DMS53 (cell line): Measurements from ENCODE around the gene TMEM52B.
A peak's percentile ranks its signal among the peaks of the same experiment; 100 is the strongest.

Experiments used
- DNase-seq: peaks from one replicate; lab custom pipeline; 2025; lab: John Stamatoyannopoulos, UW

TMEM52B gene

GRCh38 chr12:10178821-10179220, at the start of gene TMEM52B:
TSS of gene TMEM52B (plus strand) at chr12:10179032. CDS start at chr12:10179575, 543 bp downstream.
- no peak for DNase-seq

DNA sequence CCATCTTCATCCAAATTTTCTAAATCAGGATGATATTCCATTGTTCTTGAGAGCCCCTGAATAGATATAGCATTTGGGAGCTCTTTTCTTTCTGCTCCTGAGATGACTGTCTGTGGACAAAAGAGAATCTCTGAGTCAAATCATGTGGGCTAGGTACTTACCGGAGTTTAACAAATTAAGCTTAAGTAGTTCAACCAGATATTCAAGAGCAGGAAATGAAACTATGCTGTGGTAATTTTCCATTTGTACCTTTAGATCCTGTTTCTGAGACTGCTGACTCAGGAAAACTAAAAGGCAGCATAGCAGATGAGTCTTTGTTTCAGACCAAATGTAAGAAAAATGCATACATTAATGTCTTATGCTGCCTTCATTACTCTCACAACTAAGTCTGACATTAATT, 48.8 kb upstream of the TMEM52B start, which contains the start of gene CLEC7A:
TSS of gene CLEC7A (minus strand) at position 158 of the 400 bp plus-strand sequence. CDS start at position 41, 117 bp downstream.
- peak; percentile 52 for DNase-seq

DNA sequence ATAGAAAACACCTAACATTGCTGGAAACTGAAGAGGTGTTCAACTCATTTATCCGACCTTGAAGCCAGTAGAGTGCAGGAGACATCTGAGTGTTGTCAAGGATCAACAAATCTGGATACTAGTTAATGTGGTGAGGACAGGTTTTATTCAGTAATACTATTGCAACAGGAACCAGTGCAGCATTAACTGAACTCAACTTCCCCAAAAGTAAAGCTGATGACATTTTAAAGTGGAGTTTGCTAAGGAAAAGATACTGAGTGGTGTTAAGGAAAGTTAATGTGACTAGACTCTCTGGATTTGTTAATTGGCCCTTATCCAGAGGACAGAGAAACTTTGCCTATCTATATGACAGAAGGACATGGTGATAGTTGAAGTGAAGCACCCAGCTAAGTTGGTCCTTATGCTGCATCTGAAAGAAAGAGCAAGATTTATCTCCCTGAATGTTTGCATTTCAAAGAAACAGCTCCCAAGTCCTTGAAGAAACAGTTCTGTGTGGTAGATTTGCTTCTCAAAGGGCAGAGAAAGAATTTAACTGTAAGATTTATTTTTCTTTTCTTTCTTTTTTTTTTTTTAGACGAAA, 47.6 kb upstream of the TMEM52B start:
- DNase-seq, result no peak

GRCh38 chr12:10132850-10133370, 45.9 kb upstream of the TMEM52B start:
- DNase-seq, result no peak

GRCh38 chr12:10135126-10135525, 43.7 kb upstream of the TMEM52B start:
- no peak for DNase-seq

DNA sequence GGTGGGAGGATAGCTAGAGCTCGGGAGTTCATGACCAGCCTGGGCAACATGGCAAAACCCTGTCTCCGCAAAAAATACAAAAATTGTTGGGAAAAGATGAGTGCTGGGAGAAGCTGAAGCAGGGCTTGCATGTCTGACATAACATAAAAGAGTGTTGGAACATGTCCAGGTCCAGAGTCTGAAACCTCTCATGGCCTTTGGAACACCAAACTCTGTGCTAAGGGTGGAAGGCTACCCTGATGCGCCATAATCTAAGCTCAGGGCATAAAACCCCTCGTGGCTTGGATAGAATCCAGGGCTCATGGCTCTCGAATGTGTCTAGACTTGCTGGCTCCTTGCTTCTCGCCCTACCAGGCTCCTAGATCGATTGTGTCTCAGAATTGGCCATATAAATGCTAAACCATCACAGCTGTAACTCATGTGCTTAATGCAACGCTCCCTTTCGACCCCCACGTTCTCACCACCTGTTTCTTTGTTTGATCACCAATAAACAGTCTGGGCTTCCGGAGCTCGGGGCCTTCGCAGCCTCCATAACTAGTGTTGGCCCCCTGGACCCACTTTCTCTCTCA, 42.1 kb upstream of the TMEM52B start:
- no peak for DNase-seq

DNA sequence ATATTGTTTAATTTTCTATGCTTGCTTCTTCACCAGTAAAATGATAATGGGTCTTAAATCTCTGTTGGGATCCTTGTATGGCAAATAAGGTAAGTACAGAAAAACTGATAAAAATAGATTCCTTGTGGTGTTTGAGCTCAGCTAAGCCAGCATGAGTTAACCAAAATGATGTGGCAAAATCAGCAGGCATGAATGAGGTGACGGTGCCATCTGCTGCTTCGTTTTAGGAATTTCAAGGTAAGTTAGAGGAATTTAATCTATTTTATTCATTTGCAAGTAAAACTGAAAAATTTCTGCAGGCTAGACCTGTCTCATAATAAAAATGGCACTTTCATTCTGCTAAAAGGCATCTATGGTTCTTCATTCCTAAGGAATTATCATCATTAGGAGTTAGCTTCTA, 38.8 kb upstream of the TMEM52B start:
- DNase-seq, result peak; percentile 89

DNA sequence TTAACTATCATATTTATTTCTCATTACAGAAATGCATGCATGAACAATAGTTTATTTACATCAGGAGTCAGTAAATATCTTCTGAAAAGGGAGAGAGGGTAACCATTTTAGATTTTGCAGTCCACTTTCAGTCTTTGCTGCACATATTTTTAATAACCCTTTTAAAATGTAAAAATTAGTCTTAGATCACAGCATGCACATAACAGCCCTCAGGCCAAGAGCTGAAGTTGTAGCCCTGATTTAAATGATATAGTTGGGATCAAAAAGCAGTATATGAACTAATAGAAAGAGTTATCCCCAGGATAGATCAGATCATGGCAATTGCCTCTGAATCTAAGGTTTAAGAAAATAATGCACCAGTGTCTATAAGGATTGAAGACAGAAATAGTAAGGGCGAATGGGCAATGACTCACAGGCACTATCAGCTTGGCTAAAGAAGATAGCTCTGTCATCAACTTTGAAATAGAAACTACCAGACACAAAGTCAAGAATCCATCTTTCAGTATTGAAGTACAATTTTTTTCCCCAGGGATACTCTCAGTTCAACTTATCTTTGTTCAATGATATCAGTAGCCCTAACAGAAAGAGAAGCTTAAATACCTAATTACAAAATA, 35.7 kb upstream of the TMEM52B start:
- DNase-seq, result no peak

- no peak for DNase-seq
Observed at GRCh38 chr12:10147714-10148403, 31.0 kb upstream of the TMEM52B start.

DNA sequence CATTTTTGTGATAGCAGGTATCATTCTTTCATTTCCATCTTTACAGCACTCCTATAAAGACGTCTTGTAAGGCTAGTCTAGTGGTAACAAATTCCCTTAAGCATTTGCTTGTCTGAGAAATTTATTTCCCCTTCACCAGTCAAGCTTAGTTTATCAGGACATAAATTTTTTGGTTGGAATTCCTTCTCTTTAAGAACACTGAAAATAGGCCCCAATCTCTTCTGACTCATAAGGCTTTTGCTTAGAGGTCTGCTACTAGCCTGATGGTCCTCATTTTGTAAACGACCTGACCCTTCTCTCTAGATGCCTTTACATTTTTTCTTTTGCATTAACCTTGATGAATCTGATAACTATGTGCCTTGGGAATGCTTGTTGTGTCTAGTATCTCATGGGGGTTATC, 27.2 kb upstream of the TMEM52B start:
- DNase-seq, result no peak

DNA sequence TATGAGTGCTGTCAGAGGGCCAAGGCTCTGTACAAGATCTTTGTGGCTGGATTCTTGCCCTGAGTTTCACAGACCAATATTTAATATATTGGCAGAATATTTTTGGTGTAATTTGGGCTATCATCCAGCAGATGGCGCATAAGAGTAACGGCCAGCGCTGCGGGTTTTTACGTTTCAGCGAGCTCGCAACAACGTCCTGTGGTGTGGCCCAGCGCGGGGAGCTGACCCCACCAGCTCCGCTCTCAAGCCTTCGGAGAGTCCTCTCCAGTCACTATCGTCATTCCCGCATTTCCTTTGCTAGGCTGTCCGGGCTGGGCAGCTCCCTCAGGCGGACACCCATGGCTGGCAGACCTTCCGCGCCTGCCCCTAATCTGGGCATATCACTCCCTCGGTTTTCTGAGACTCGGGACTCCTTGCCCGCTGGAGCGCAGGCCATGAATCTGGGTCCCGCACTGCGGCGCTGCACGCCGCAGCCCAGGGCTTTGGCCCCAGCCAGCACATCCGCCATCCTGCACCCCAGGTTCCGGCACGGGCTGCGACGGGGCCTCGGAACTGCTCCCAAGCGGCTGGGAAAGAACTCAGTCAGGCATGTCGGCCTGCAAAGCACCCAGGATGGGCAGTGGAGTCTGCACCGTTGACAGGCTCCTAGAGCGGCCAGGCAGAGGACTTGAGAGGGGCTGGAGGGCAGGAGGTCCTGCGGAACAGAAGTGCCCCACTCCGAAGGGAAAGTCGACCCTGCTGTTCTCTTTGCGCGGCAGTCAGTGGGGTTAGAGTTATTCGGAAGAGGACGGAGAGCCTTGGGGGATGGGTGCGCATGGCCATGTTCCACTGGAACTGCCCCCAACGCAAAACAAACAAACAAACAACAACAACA, 25.3 kb upstream of the TMEM52B start:
- peak; percentile 94 for DNase-seq

DNA sequence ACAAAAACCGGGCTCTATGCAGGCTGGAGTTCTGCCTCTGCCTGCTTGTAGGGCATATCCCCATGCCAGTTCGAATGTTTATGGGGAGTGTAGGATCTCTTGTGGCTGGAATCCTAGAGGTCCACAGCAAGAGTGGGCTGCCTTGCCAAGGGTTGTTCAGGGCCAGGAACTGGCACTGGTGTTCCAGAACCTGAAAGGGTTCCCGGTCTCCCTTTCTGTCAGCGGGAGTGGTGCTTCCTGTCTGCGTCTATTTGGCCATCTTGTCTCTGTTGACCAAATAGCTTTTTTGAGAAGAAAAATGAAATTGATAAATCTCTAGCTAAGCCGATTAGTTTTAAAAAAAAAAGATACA, 24.7 kb upstream of the TMEM52B start:
- peak; percentile 61 for DNase-seq

- no peak for DNase-seq
Observed at GRCh38 chr12:10155966-10156365, 22.9 kb upstream of the TMEM52B start.

GRCh38 chr12:10158406-10158805, 20.4 kb upstream of the TMEM52B start:
- peak; percentile 20 for DNase-seq

GRCh38 chr12:10159280-10159679, 19.6 kb upstream of the TMEM52B start:
- DNase-seq, result no peak

- DNase-seq, result no peak
Observed at GRCh38 chr12:10160617-10161385, 18.0 kb upstream of the TMEM52B start.

DNA sequence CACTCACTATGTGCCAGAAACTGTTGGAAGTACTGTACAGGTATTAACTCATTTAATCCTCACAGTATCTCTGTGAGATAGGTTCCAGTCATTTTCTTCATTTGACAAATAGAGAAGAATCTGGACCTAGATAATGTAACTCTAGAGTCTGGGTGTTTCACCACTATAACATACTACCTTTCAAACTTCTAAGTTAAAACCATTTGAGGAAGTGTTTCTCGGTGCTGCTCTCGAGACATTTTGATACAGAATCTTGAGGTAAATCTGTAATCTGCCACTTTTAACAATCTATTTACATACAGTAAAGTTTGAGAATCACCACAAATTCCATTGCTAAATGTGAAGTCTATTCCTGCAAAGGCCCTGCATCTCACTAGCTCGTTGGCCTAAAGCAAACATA, 15.7 kb upstream of the TMEM52B start:
- no peak for DNase-seq

DNA sequence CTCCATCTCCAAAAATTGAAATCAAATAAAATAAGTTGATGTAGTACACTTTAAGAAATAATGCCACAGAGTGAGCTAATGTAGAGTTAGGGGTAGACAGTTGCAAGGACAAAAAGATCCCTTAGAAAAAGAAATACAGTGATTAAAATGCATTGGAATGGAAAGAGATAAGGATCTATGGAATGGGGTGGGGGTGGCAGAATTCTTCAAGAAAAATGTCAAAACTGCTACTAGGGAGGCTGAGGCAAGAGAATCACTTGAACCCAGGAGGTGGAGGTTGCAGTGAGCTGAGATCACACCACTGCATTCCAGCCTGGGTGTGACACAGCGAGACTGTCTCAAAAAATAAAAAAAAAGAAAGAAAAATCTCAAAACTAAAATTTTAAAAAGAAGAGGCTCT, 13.4 kb upstream of the TMEM52B start:
- DNase-seq, result no peak

DNA sequence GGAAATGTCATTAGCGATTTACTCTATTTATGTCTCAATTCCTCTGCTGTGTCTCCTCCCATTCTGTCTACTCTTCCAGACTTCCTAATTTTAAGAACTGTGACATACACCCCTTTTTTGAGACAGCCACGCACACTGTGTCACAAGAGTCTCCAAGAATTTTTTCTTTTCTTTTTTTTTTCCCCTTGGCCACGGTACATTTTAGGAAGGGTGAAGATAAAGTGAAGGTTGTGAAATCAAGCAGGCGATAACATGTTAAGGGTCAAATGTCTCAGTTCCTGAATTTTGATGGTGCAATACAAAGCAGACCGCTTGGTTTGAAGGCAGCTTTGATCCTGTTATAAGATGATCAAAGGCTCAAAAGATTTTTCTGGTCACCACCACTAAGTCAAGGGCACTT, 11.2 kb upstream of the TMEM52B start:
- no peak for DNase-seq

- no peak for DNase-seq
Observed at GRCh38 chr12:10169104-10169503, 9.7 kb upstream of the TMEM52B start.

- no peak for DNase-seq
Observed at GRCh38 chr12:10170216-10170615, 8.6 kb upstream of the TMEM52B start.
